ENCODE measurements around the gene CCDC92B.
A peak's percentile ranks its signal among the peaks of the same experiment; 100 is the strongest.
"Not testable (repeated sequence)": the region's sequence is repeated elsewhere in the genome, so short reads cannot be mapped to it uniquely, and the experiment has no call there.

Gene CCDC92B

DNA sequence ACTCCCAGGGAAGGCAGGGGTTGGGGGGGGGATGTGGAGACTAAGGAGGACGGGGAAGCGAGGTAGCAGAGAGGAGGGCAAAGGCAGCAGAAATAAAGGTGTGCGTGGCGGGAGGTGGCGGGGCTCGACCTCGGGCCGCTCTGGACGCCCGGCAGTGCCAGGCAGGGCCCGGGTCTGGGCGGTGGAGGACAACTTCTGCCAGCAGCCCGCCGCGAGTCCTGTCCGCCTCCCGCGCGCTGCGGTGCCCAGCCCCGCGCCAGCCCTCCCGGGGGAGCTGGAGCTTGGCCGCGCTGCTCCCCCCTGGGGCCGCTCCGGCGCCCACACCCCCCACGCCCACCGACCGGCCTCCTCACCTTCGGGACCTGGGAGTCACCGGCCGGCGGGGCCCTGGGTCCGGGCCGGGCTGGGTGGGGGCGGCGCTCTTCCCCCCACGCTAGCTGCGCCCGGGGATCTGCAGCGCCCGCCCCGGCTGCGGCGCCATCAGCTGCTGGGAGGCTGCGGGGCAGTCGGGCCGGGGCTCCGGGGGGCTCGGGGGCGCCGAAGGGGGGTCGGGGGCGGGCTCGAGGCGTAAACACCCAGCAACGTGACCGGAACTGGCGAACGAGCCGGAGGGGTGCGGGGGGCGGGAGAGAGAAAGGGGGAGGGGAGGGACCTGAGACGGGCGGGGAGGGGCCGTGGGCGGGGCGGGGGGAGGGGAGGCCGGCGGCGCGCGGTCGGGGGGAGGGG, at the start of gene CCDC92B:
CCDC92B (minus strand) TSS at position 595 of the 726 bp plus-strand sequence. CDS start 14,507 bp downstream, outside the sequence.
- DNase-seq (ENCODE audit: low spot score), result no peak

DNA sequence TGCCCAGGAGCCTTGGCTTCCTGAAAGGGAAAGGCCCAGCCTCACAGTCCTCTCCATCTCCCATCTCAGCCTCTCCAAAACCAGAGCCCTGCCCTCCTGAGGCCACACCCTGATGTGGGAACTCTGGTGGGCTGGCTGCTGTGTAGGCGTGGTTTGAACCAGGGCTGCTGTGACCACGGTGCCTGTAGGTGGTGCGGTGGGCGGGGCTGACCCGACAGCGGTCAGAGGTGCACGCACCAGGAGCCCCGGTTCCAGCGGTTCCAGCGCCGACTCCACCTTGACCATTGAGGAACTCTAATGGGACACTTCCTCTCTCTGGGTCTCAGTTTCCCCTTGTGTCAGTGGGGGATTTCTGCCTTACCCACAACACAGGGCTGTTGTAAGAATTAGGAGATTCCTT, 49.2 kb upstream of the CCDC92B start:
- DNase-seq (ENCODE audit: low spot score), result no peak

- no peak for DNase-seq (ENCODE audit: low spot score)
Observed at GRCh38 chr17:2798188-2798587, 48.7 kb upstream of the CCDC92B start.

GRCh38 chr17:2797637-2798036, 48.2 kb upstream of the CCDC92B start:
- no peak for DNase-seq (ENCODE audit: low spot score)

- no peak for DNase-seq (ENCODE audit: low spot score)
Observed at GRCh38 chr17:2797226-2797625, 47.8 kb upstream of the CCDC92B start.

- DNase-seq (ENCODE audit: low spot score), result no peak
Observed at GRCh38 chr17:2796164-2797125, 47.0 kb upstream of the CCDC92B start, which contains the start of gene RAP1GAP2. Gene RAP1GAP2 (plus strand): TSS chr17:2796438. CDS start chr17:2796528, 90 bp downstream.

- DNase-seq (ENCODE audit: low spot score), result no peak
Observed at GRCh38 chr17:2795441-2796163, 46.1 kb upstream of the CCDC92B start.

GRCh38 chr17:2794111-2794803, 44.8 kb upstream of the CCDC92B start:
- no peak for DNase-seq (ENCODE audit: low spot score)

GRCh38 chr17:2792366-2793169, 43.1 kb upstream of the CCDC92B start:
- DNase-seq (ENCODE audit: low spot score), result no peak

DNA sequence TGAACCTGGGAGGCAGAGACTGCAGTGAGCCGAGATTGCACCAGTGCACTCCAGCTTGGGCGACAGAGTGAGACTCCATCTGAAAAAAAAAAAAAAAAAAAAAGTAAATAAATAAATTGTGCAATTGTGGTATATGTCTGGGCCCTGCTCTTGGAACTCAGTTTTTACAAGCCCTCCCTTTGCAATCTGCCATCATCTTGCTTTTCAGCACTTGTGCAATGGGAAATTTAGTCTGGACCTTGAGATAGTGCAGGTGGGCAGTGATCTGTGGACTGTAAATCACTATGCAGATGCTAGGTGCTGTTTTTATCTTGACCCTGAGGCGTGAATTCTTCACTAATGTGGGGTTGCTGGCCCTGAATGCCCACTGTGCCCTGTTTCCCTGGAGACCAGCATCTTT, 40.2 kb upstream of the CCDC92B start:
- no peak for DNase-seq (ENCODE audit: low spot score)

DNA sequence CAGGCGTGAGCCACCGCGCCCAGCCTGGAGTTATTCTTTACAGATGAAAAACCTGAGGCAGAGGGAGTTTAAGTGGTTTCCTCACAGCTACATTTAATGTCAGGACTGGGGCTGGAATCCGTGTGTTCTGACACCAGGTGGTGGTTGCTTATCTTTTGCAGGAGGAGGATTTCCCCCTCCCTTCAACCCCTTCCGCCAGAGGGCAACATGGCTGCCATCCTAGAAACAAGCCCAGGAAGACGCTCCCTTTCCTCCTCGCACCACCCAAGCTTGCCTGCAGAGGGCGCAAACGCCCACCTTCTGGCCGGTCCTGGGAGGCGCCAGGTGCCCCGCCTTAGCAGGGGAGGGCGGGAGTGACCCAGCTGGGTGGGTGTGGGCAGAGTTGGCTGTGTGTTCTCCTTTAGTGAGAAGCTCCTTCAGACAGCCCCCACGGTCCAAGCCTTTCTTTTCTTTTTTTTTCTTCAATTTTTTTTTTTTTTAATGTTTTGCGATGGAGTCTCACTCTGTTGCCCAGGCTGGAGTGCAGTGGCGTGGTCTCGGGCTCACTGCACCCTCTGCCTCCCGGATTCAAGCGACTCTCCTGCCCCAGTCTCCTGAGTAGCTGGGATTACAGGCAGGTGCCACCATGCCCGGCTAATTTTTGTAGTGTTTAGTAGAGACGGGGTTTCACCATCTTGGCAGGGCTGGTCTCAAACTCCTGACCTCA, 36.9 kb upstream of the CCDC92B start:
- DNase-seq (ENCODE audit: low spot score), result peak; percentile 85

GRCh38 chr17:2785376-2785775, 35.9 kb upstream of the CCDC92B start:
- DNase-seq (ENCODE audit: low spot score), result not testable (repeated sequence)

GRCh38 chr17:2784864-2785263, 35.4 kb upstream of the CCDC92B start:
- no peak for DNase-seq (ENCODE audit: low spot score)

GRCh38 chr17:2783310-2784030, 34.0 kb upstream of the CCDC92B start:
- no peak for DNase-seq (ENCODE audit: low spot score)

GRCh38 chr17:2782055-2782454, 32.6 kb upstream of the CCDC92B start:
- no peak for DNase-seq (ENCODE audit: low spot score)

DNA sequence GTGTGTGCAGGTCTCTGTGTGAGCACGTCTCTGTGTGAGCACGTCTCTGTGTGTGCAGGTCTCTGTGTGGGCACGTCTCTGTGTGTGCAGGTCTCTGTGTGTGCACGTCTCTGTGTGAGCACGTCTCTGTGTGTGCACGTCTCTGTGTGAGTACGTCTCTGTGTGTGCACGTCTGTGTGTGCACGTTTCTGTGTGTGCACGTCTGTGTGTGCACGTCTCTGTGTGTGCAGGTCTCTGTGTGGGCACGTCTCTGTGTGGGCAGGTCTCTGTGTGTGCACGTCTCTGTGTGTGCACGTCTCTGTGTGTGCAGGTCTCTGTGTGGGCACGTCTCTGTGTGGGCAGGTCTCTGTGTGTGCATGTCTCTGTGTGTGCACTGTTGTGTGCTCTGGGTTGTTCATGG, 32.1 kb upstream of the CCDC92B start:
- DNase-seq (ENCODE audit: low spot score), result not testable (repeated sequence)

DNA sequence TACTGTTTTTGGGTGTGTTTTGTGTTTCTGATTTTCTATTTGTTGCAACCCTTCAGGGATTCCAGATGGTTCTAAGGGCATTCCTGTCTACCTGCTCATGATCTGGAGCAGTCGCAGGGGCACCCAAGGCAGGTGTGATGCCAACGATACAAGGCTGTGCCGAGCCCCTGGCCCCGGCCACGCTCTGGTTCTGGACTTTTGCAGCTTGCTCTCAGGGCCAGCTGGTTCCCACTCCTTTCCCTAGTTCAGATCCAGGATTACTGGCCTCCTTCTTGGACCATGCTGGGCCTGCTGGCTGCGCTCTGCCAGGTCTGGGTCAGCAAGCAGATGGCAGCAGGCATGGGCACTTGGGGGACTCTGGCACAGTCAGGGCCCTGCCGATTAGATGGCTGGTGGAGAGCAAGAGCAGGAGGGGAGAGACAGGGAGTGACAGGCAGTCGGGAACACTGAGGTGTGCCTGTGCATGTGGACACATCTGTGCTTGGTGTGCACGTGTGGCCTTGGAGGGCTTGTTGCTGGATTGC, 31.5 kb upstream of the CCDC92B start:
- no peak for DNase-seq (ENCODE audit: low spot score)

DNA sequence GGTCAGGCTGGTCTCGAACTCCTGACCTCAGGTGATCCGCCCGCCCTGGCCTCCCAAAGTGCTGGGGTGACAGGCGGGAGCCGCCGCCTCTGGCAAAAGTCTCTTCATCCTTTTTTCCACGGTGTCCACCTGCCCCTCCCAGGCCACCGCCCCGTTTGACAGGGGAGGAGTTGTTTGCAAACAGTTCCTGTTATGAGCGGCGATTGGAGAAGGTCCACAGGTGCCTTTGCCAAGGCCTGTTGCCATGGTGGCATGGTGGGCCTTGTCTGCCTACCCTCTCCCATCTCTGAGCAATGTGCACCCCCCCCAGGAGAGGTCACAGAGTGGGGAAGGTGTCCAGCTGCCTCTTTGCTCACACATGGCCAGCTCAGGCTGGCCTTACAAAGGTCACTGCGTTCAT, 30.8 kb upstream of the CCDC92B start:
- no peak for DNase-seq (ENCODE audit: low spot score)

DNA sequence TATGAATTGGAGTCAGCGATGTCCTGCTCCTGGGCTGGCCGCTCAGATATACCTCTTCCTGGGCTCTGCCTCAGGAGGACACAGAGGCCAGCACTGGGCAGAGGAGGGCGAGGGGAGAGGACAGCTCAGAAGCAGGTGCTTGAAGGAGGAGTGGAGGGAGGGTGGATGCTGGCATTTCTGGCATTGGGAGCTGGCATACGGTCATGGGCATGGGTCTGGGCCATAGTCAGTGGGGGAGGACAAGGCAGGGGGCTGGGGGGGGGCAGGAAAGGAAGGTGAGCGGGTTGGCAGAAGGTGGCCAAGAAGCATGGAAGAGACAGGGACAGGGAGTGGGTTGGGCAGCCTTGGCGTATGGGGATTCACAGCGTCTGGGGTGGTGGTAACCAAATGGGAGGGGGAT, 30.1 kb upstream of the CCDC92B start:
- DNase-seq (ENCODE audit: low spot score), result no peak
